Ovary (tissue), 3 donors: ENCODE data around the gene LCN6.

Experiments used
- CTCF ChIP-seq, 3 donors: fragments of 450-650 bp in 2 of 3; fragments of 200-600 bp in 1 of 3; IDR thresholded peaks; one replicate each; pipeline versions ENCODE4 v1.5.1 to v1.8.0; 2016 to 2022; ENCODE audit warnings: antibody characterized with exemption in 3 of 3, mild to moderate bottlenecking in 1 of 3
- EP300 ChIP-seq: sonication (generic); formaldehyde crosslinking; IDR thresholded peaks from one replicate; pipeline ENCODE4 v1.6.1; 2017; ENCODE audit warnings: antibody characterized with exemption
- POLR2A ChIP-seq: fragments of 450-650 bp; IDR thresholded peaks from one replicate; pipeline ENCODE4 v1.6.1; 2017; ENCODE audit warnings: antibody characterized with exemption, mild to moderate bottlenecking, moderate library complexity
- donor health status: DM: no; HTN: no; CAD: no.

DNA sequence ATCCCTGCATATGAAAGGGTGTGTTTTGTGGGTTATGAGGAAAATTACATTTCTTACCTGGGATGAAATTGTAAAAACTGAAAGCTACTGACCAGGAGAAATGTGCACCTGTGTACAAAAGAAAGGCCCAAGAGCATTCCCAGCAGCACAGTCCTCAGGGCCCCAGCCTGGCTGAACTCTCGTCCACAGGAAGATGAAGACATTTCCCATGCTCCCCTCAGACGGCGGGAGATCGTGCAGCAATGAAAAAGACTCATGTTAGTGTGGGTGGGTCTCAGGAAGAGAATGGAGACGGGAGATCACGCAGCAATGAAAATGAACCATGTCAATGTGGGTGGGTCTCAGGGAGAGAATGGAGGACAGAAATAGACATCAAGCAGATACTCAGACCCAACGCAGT is 28.6 kb upstream of the LCN6 start:
- TF ChIP-seq POLR2A, result no peak
- TF ChIP-seq EP300, result no peak
- no peak for TF ChIP-seq CTCF (IDR thresholded peaks at IDR 0.05)
